Activated naive CD4-positive, alpha-beta T cell treated with anti-CD3 and anti-CD28 coated beads, Interleukin-2, amount 50 U/mL, for 24 hours (primary cell): Measurements from ENCODE around the gene COIL.
"Not testable (repeated sequence)": the region's sequence is repeated elsewhere in the genome, so short reads cannot be mapped to it uniquely, and the experiment has no call there.

ENCODE experiments used
- H3K27ac Mint-ChIP-seq: one replicate; pipeline ENCODE4 v1.8.0; 2021; ENCODE audit warnings: mild to moderate bottlenecking, mixed read lengths
- H3K27me3 Mint-ChIP-seq: one replicate; pipeline ENCODE4 v1.8.0; 2021; ENCODE audit warnings: mixed read lengths
- H3K36me3 Mint-ChIP-seq: one replicate; pipeline ENCODE4 v1.8.0; 2021; ENCODE audit warnings: mixed read lengths
- H3K4me1 Mint-ChIP-seq: one replicate; pipeline ENCODE4 v1.8.0; 2021; ENCODE audit warnings: mixed read lengths
- H3K4me3 Mint-ChIP-seq: one replicate; pipeline ENCODE4 v1.8.0; 2021; ENCODE audit warnings: mild to moderate bottlenecking, mixed read lengths
- H3K9me3 Mint-ChIP-seq: one replicate; pipeline ENCODE4 v1.8.0; 2021; ENCODE audit warnings: mixed read lengths

COIL gene

GRCh38 chr17:56965241-56965640 lies 4.4 kb upstream of the COIL start:
- H3K9me3 Mint-ChIP-seq, H3K36me3 Mint-ChIP-seq, H3K4me3 Mint-ChIP-seq, H3K4me1 Mint-ChIP-seq, H3K27me3 Mint-ChIP-seq, H3K27ac Mint-ChIP-seq: not testable (repeated sequence)

GRCh38 chr17:56956992-56957391 lies 3.9 kb downstream of the COIL start:
- no peaks in the 10 kb centered on the region for H3K27me3 Mint-ChIP-seq

GRCh38 chr17:56949595-56949994 lies 11.3 kb downstream of the COIL start:
- H3K9me3 Mint-ChIP-seq = no peaks in the 10 kb centered on the region
- peaks cover 4% of the 10 kb centered on the region for H3K36me3 Mint-ChIP-seq
- no peaks in the 10 kb centered on the region for H3K27me3 Mint-ChIP-seq
- no peak overlapping the region for H3K4me3 Mint-ChIP-seq
- H3K27ac Mint-ChIP-seq = no peak overlapping the region
- H3K4me1 Mint-ChIP-seq = peaks cover 12% of the 10 kb centered on the region

More at GRCh38 chr17:56956992-56957391, 3.9 kb downstream of the COIL start:
- no peaks in the 10 kb centered on the region for H3K36me3 Mint-ChIP-seq
- H3K4me1 Mint-ChIP-seq = peaks cover 26% of the 10 kb centered on the region
- no peak overlapping the region for H3K4me3 Mint-ChIP-seq
- no peak overlapping the region for H3K27ac Mint-ChIP-seq
- no peaks in the 10 kb centered on the region for H3K9me3 Mint-ChIP-seq

GRCh38 chr17:56948491-56948890 lies 12.4 kb downstream of the COIL start:
- H3K27ac Mint-ChIP-seq = no peak overlapping the region
- no peaks in the 10 kb centered on the region for H3K9me3 Mint-ChIP-seq
- peaks cover 9% of the 10 kb centered on the region for H3K4me1 Mint-ChIP-seq
- peaks cover 4% of the 10 kb centered on the region for H3K36me3 Mint-ChIP-seq
- no peaks in the 10 kb centered on the region for H3K27me3 Mint-ChIP-seq
- no peak overlapping the region for H3K4me3 Mint-ChIP-seq

- Mint-ChIP-seq H3K4me1 (peaks cover 7% of the 10 kb centered on the region), H3K36me3 (peaks cover 6% of the 10 kb centered on the region), H3K4me3 (no peak overlapping the region), H3K9me3 (no peaks in the 10 kb centered on the region), H3K27ac (no peak overlapping the region), H3K27me3 (no peaks in the 10 kb centered on the region)
Observed at GRCh38 chr17:56947741-56948140, 13.1 kb downstream of the COIL start.

- Mint-ChIP-seq H3K4me1 (peaks cover 7% of the 10 kb centered on the region), H3K36me3 (peaks cover 6% of the 10 kb centered on the region), H3K27ac (no peak overlapping the region), H3K9me3 (no peaks in the 10 kb centered on the region), H3K4me3 (no peak overlapping the region), H3K27me3 (no peaks in the 10 kb centered on the region)
Observed at GRCh38 chr17:56945938-56946505, 14.8 kb downstream of the COIL start.

GRCh38 chr17:56943505-56944125 lies 17.2 kb downstream of the COIL start:
- H3K9me3 Mint-ChIP-seq = no peaks in the 10 kb centered on the region
- no peak overlapping the region for H3K27ac Mint-ChIP-seq
- no peaks in the 10 kb centered on the region for H3K27me3 Mint-ChIP-seq
- H3K4me1 Mint-ChIP-seq = no peaks in the 10 kb centered on the region
- no peak overlapping the region for H3K4me3 Mint-ChIP-seq
- peaks cover 2% of the 10 kb centered on the region for H3K36me3 Mint-ChIP-seq

GRCh38 chr17:56939869-56940484 lies 20.9 kb downstream of the COIL start:
- Mint-ChIP-seq H3K9me3 (no peaks in the 10 kb centered on the region), H3K4me3 (no peak overlapping the region), H3K4me1 (peaks cover 7% of the 10 kb centered on the region), H3K27me3 (no peaks in the 10 kb centered on the region), H3K27ac (no peak overlapping the region), H3K36me3 (peaks cover 12% of the 10 kb centered on the region)

- not testable (repeated sequence) for H3K27ac Mint-ChIP-seq, H3K4me3 Mint-ChIP-seq, H3K4me1 Mint-ChIP-seq, H3K27me3 Mint-ChIP-seq, H3K9me3 Mint-ChIP-seq
- peaks cover 21% of the 10 kb centered on the region for H3K36me3 Mint-ChIP-seq
Observed at GRCh38 chr17:56938206-56938605, 22.6 kb downstream of the COIL start.

GRCh38 chr17:56937687-56938086 lies 23.2 kb downstream of the COIL start:
- no peak overlapping the region for H3K4me3 Mint-ChIP-seq
- H3K9me3 Mint-ChIP-seq = no peaks in the 10 kb centered on the region
- no peaks in the 10 kb centered on the region for H3K27me3 Mint-ChIP-seq
- H3K4me1 Mint-ChIP-seq = peaks cover 7% of the 10 kb centered on the region
- no peak overlapping the region for H3K27ac Mint-ChIP-seq
- H3K36me3 Mint-ChIP-seq = peaks cover 19% of the 10 kb centered on the region

GRCh38 chr17:56936697-56937322 lies 24.0 kb downstream of the COIL start:
- Mint-ChIP-seq H3K27ac (no peak overlapping the region), H3K4me3 (no peak overlapping the region), H3K4me1 (peaks cover 7% of the 10 kb centered on the region), H3K27me3 (no peaks in the 10 kb centered on the region), H3K36me3 (peaks cover 19% of the 10 kb centered on the region), H3K9me3 (no peaks in the 10 kb centered on the region)

GRCh38 chr17:56935461-56935860 lies 25.4 kb downstream of the COIL start:
- H3K4me1 Mint-ChIP-seq = peaks cover 7% of the 10 kb centered on the region
- peaks cover 19% of the 10 kb centered on the region for H3K36me3 Mint-ChIP-seq
- no peak overlapping the region for H3K4me3 Mint-ChIP-seq
- no peaks in the 10 kb centered on the region for H3K27me3 Mint-ChIP-seq
- no peak overlapping the region for H3K27ac Mint-ChIP-seq
- no peaks in the 10 kb centered on the region for H3K9me3 Mint-ChIP-seq

- Mint-ChIP-seq H3K4me1 (peaks cover 7% of the 10 kb centered on the region), H3K4me3 (no peak overlapping the region), H3K27me3 (no peaks in the 10 kb centered on the region), H3K36me3 (peaks cover 22% of the 10 kb centered on the region), H3K9me3 (no peaks in the 10 kb centered on the region), H3K27ac (no peak overlapping the region)
Observed at GRCh38 chr17:56934280-56934679, 26.6 kb downstream of the COIL start.

- H3K4me3 Mint-ChIP-seq = no peak overlapping the region
- H3K27me3 Mint-ChIP-seq = no peaks in the 10 kb centered on the region
- H3K9me3 Mint-ChIP-seq = no peaks in the 10 kb centered on the region
- no peak overlapping the region for H3K27ac Mint-ChIP-seq
- peaks cover 22% of the 10 kb centered on the region for H3K36me3 Mint-ChIP-seq
- H3K4me1 Mint-ChIP-seq = peaks cover 7% of the 10 kb centered on the region
Observed at GRCh38 chr17:56933868-56934267, 27.0 kb downstream of the COIL start.

- Mint-ChIP-seq H3K27me3 (no peaks in the 10 kb centered on the region), H3K36me3 (peaks cover 22% of the 10 kb centered on the region), H3K27ac (no peak overlapping the region), H3K4me1 (peaks cover 7% of the 10 kb centered on the region), H3K4me3 (no peak overlapping the region), H3K9me3 (no peaks in the 10 kb centered on the region)
Observed at GRCh38 chr17:56933151-56933745, 27.6 kb downstream of the COIL start.
